NCI-H1092 (cell line): ENCODE measurements around the gene SLC17A8.
"Not testable (repeated sequence)": the region's sequence is repeated elsewhere in the genome, so short reads cannot be mapped to it uniquely, and the experiment has no call there.

Experiments
- DNase-seq: peaks from one replicate; lab custom pipeline; 2025; lab: John Stamatoyannopoulos, UW

Gene SLC17A8

DNA sequence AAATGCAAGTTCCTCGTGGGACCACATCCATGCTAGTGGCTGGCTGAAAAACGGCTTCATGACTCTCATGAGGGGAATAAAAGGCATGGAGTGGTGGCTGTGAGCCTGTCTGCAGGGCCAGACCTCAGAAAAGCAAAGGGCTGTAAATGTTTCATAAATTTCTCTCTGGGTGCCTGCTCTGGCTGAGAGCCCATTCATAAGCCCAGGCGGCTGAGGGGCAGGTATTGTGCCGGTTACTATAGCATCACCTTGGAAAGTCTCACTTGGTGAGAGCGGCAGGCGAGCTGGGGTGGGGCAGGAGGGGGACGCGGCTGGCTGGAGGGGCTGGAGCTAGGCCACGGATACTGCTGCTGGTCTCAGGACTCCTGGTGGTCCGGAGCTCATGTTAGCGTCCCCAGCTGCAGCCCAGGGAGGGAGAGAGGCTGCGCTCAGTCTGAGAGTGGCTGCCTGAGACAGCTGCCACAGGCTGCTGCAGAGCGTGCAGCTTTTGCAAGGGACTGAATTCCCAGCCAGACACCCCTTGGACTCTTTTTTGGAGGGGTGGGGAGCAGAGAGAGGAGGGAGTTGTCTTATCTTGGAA, at the start of gene SLC17A8:
Gene SLC17A8 (plus strand): TSS at position 431 of the 580 bp plus-strand sequence. CDS start 318 bp downstream, outside the sequence.
- peak; percentile 16 for DNase-seq

DNA sequence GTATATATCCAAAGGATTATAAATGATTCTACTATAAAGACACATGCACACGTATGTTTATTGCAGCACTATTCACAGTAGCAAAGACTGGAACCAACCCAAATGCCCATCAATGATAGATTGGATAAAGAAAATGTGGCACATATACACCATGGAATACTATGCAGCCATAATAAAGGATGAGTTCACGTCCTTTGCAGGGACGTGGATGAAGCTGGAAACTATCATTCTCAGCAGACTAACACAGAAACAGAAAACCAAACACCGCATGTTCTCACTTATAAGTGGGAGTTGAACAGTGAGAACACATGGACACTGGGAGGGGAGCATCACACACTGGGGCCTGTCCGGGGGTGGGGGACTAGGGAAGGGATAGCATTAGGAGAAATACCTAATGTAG, 48.7 kb upstream of the SLC17A8 start:
- not testable (repeated sequence) for DNase-seq

DNA sequence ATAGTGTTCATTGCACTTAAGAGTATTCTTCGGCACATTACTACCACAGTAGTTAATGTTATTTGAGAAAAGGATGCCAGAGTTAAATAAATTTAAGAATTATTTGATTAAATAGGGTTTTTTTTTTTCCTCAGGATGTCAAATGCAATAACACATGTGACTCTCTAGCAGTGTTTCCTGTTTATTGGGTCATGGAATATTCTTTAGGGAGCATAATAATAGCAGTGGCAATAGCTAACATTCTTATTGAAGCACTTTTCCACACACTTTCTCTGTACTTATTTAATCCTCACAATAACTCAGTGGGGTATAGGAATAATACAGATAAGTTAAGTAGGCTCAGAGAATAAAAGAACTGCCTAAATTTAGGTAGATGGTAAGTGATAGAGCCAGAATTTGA, 45.6 kb upstream of the SLC17A8 start:
- no peak for DNase-seq

DNA sequence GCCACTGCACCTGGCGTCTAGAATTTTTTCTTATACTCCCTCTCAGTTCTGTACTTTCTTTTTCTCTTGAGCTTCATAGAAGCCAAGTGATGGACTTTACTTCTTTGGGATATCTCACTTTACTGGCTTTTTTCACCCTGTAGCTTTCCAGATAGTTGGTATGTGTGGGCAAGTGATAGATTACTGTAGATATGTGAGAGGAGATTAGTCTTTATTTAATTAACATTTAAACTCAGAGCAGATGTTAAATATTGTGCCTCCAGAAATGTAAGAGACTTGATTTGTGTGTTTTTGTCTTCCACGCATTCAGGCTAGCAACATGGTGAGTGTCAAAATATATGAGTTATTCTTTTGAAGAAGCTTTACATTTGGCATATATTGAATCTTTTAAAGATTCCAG, 39.5 kb upstream of the SLC17A8 start:
- no peak for DNase-seq

DNA sequence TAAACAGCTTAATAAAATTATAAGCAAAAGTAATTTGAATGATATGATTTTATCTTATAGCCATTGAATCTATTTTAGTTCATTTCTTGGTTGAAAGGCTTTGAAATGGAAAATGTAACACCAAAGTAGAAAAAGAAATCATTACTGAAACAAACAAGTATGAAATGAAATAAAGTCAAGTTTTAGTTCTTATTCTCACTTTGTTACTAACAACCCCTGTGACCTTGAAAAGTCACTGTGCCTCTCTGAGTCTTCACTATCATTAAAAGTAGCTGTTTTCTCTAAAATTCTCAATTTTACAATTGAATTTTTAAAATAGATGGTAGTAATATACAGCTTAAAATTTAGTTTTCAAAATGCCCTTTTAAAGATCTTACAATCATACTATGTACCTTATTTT, 32.4 kb upstream of the SLC17A8 start:
- DNase-seq, result no peak

DNA sequence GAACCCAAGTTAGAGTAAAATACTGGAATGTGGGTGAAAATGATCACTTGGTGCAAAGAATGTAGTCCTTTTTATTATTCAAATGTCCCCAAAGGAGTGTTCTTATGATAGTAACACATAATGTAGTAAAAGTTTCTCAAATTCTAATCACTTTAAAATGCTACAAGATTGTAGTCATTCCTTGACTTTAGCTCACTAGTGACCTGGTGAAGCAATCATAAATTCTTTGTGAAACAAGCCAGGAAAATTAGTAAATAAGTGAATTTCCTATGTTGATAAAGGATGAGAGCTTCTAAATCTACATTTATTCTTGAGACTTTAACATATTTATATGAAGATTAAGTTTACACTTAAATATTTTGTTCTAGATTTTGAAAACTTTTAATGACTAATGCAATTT, 30.7 kb upstream of the SLC17A8 start:
- no peak for DNase-seq

DNA sequence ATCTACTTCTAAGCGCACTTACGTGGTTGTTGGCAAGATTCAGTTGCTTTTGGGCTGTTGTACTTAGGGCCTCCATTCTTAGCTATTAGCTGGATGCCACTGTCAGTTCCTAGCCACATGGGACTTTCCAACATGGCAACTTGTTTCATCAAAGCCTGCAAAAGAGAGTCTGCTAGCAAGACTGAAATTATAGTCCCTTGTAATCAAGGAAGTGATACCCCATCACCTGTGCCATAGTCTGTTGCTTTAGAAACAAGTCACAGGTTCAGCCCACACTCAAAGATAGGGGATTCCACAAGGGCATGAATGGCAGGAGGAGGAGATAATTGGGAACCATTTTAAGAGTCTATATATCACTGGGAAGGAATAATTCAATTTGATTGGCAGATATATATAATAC, 27.1 kb upstream of the SLC17A8 start:
- DNase-seq, result no peak

DNA sequence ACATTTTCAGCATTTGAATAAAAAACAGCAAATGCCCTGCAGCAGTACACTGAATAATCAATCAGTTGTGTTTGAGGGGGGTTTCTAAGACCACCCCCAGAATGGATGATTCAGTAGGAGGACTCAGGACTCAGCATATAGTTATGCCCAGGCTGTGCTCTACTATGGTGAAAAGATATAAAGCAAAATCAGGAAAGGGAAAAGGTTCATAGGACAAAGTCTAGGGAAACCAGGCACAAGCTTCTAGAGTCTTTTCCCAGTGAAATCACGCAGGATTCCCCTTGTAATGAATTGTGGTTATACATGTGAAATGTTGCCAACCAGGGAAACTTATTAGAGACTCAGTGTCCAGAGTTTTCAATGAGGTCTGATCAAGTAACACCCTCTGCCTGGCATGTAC, 25.0 kb upstream of the SLC17A8 start:
- no peak for DNase-seq

DNA sequence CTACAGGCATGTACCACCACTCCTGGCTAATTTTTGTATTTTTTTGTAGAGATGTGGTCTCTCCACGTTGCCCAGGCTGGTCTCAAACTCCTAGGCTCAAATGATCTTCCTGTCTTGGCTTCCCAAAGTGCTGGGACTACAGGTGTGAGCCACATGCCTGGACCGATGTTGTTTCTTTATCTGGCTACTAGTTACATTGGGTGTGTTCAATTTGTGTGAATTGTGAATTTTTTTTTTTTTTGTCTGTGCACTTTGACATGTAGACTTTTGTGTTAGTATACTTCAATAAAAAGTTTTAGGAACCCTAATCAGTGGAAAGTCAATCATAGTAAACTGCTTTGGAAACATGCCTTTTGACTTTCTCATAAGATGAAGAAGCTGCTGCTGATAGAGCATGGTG, 24.0 kb upstream of the SLC17A8 start:
- DNase-seq, result no peak

DNA sequence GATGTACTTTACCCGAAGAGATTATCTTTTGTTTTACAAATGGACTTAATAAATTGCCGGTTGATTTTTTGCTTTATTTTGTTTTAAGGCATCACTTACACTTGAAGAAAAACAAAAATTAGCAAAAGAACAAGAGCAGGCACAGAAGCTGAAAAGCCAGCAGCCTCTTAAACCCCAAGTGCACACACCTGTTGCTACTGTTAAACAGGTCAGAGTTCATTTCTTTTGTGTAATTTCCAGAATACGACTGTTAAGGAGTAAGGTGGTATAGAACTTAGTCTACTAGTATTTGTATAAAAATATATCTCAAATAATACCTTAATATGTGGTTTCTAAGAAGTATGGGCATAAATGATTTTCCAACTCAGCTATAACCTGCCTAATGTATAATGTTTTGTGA, 19.6 kb upstream of the SLC17A8 start:
- DNase-seq, result no peak

DNA sequence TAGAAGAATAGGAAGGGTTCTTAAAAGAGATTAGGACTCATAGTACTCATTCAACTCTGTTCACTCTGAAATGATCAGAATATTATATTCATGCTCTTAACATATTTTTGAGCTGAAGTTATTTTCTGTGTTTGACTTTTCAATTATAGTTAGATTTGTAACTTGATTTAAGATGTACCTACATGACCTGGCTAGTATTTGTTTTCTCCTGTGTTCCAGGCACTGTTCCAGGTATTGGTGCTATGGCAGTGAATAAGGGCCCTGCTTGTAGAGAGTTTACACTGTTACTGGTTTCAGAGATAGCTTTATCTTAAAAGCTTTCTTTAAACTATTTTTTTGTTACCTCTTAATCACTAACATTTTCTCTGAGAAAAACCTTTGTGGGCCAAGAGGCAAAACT, 19.1 kb upstream of the SLC17A8 start:
- no peak for DNase-seq

DNA sequence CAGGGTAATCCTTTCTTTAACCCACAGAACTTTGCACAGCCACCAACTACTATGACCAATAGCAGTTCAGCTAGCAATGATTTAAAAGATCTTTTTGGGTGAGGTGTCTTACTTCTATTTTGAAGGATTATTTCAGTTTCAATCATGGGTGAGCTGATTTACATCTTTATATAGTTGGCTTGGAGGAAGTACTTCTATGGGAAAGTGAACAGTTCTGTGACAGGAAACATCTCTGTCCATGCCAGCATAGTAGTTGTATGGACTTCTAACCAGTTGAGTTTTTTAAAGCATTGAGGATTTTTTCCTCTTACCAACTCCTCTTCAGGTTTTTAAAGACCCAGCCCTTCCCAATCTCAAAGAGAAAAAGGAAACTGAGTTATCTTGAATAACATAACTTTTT, 17.8 kb upstream of the SLC17A8 start:
- DNase-seq, result no peak

DNA sequence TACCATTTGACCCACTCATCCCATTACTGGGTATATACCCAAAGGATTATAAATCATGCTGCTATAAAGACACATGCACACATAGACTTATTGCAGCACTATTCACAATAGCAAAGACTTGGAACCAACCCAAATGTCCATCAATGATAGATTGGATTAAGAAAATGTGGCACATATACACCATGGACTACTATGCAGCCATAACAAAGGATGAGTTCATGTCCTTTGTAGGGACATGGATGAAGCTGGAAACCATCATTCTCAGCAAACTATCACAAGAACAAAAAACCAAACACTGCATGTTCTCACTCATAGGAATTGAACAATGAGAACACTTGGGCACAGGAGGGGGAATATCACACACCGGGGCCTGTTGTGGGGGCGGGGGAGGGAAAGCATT, 14.0 kb upstream of the SLC17A8 start:
- not testable (repeated sequence) for DNase-seq

DNA sequence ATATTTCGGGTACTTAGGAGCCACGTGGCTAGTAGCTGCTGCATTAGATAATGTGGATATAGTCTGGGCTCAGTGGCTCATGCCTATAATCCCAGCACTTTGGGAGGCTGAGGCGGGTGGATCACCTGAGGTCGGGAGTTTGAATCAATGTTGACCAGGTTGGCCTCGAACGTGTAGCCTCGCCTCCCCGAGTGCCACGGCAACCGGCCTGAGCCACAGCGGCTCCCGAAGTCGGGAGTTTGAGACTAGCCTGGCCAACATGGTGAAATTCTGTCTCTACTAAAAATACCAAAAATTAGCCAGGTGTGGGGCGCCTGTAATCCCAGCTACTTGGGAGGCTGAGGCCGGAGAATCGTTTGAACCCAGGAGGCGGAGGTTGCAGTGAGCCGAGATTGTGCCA, 12.5 kb upstream of the SLC17A8 start:
- DNase-seq, result not testable (repeated sequence)

DNA sequence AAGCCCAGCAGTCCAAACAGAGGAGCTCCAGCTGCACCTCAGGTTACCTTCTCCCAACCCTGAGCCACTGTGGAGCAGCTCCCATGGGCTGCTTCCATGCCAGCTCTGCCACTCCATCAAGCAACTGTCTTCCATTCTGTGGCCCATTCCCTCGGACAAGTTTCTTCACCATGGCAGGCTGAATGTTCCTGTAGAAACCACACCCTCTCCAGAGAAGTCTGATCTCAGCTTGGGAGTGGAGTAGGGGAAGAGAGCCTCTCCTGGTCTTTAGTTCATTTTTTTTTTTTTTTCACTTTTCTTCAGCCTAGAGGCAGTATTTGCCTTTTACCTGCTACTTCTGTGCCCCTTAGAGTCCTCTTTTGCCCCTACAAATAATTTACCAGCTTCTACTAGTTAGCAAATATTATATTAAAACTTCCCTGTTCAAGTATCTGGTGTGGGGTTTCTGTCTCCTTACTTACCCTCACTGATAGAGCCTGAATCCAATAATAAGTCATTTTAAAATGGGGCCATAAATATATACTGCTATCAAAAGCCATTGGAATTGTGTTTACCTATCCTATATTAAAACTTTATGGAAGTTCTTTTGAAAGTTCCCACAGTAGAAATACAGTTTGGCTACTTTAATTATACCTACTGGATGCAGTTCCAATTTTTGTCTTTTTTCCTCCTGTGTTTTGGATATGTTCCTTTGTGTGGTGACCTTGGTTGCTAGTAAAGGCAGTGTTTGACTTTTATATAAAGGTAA, 11.7 kb upstream of the SLC17A8 start:
- no peak for DNase-seq

DNA sequence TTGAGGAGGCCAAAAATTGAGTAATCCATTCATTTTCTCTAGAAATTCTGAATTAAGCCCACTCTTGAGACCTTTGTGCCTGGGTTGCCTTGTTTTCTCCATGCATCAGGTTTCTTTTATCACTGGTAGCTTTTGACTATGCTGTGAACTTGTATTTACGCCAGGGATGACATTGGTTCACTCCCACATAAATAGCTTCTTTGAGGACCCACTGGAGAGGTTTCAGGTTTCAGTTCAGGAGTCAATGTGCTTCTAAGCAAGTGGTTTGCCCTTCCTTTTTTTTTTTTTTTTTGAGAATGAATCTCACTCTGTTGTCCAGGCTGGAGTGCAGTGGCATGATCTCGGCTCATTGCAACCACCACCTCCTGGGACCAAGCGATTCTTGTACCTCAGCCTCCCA, 10.2 kb upstream of the SLC17A8 start:
- DNase-seq, result no peak

DNA sequence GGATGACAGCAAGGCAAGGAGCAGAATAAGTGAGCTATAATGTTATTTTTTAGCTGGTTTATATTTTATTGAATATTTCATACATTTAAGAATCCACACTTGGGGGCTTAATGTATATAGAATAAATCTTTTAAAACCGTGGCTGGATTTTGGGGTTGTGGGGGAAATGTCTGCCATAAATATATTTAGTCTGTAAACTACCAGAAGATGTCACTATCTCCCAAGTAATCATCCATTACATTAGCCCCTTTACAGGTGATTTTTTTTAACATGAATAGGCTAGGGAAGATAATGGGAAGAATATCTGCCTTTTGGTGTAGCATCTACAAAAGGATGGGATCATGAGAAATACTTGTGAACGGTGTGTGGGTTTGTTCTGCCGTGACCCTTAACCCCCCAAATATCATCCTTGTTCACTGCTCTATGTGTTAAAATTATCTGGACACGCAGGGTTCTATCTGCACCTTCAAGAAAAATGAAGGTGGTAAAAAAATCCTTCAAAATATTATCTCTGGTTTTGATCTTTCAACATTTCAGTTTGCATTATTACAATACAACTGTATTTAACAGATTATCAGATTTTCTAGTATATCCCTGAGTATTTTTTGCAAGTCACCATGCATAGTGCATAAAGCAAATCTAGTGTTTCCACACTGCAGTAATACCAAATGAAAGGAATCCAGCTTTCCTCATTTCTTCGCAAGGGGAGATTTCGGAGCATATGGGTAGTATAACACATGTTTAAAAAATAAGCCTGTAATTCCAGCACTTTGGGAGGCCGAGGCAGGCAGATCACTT, 8.0 kb upstream of the SLC17A8 start:
- no peak for DNase-seq

DNA sequence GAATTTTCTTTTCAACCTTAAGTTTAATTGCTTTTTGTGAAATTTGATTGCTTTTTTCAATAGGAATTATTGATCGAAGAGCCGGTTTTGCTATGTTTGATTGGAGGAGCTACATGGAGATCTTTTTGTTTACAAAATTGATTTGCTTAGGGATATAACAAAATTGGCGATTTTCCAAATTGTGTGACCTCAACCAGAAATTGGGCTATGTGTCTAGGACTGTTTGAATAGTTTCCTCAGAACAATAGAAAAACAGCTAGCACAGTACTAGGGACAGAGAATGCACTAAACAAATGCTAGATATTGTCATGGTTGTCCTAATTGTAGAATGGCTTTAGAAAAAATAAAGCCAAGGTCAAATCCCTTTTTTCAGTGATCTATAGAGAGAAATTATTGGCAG, 2.4 kb downstream of the SLC17A8 start:
- DNase-seq, result no peak

DNA sequence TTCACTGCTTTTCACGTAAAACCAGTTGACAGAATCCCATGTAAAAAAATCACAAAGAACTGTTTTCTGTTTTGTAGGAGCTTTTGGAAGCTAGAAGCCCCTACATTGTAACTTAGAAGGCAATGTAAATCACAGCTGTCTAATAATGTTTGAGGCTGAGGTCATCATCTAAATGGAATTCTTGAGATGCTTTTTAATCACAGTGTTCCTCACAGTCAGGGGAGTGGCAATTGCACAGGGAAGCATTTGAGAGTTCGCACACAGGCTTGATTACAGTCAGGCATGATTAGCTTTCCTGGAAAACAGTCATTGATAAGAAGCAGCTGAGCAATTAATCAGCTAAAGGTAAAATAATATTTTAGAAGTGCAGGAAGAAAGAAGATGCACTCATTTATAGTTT, 2.9 kb downstream of the SLC17A8 start:
- no peak for DNase-seq

DNA sequence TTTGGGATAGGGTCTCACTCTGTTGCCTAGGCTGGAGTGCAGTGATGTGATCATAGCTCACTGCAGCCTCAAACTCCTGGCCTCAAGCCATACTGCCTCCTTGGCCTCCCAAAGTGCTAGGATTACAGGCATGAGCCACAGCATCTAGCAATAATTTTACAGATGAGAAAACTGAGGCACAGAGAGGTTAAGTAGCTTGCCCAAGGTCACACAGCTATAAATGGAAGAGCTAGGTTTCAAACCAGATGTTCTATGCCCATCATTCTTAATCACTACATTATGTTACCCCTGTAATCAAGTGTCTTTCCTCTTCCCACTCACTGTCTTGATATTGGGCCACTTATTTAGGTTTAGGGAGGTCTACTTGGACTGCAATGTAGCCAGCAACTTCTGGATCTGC, 3.6 kb downstream of the SLC17A8 start:
- DNase-seq, result no peak

DNA sequence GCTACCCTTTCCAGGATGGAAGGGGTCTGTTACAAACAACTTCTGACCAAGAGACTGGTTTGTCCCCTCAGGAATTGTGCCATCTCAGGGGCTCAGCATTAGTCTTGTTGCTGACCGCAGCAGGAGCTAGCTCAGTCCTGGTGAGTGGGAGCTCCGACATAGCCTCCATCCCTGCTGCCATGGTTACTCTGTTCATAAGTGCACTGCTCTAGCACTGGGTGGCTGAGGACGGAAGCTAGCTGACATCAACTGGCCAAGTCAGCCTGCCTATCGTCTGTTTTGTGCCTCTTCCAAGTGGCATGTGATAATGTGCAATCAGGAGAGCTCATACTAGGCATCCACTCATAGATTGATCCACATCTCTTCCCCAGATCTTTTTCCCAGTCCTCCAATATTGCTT, 7.5 kb downstream of the SLC17A8 start:
- DNase-seq, result no peak

DNA sequence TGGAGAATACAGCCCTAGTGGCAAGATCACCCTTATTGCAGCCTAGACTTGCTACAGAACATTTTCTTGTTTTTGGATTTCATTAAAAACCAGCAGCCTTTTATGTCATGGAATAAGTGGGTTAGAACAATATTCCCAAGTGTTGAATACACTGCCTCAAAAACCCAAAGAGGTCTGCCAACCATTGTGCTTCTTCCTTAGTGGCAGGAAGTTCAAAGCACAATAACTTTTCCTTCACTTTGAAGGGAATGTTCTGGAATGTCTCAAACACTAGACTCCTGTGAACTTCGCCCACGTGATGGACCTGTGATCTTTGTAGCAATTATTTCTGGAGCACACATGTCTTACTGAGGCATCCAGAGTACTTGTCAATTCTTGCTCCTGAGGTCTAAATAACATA, 8.5 kb downstream of the SLC17A8 start:
- no peak for DNase-seq

DNA sequence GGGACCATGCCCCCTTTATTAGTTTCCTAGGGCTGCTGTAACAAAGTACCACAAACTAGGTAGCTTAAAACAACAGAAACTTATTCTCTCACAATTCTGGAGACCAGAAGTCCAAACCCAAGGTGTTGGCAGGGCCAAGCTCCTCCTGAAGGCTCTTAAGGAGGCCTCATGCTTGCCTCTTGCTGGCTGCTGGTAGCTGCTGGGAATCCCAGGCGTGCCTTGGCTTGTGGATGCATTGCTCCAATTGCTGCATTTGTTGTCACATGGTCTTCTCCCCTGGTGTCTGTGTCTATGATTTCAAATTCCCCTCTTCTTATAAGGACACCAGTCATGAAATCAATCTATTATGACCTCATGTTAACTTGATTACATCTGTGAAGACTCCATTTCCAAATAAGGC, 11.2 kb downstream of the SLC17A8 start:
- no peak for DNase-seq
